Measurements from ENCODE around the gene ADGRD1.

The ADGRD1 gene

GRCh38 chr12:131151558-131152345, 198.0 kb downstream of the ADGRD1 start:
- TF ChIP-seq ZC3H10 (CRISPR knock-in tag; IDR thresholded peaks at IDR 0.05) (no peak), POU6F1 (CRISPR knock-in tag; IDR thresholded peaks at IDR 0.05; ENCODE audit: borderline replicate concordance, low read depth) (no peak), PPARA (CRISPR knock-in tag; IDR thresholded peaks at IDR 0.05; ENCODE audit: borderline replicate concordance) (no peak), CSRNP3 (CRISPR knock-in tag; IDR thresholded peaks at IDR 0.05) (no peak), TOX (CRISPR knock-in tag; IDR thresholded peaks at IDR 0.05; ENCODE audit: borderline replicate concordance) (no peak), CSDC2 (CRISPR knock-in tag; IDR thresholded peaks at IDR 0.05) (no peak), PATZ1 (CRISPR knock-in tag; IDR thresholded peaks at IDR 0.05; ENCODE audit: borderline replicate concordance) (no peak), ARNTL (CRISPR knock-in tag; IDR thresholded peaks at IDR 0.05; ENCODE audit: borderline replicate concordance, low read depth) (no peak), GLIS3 (CRISPR knock-in tag; IDR thresholded peaks at IDR 0.05) (no peak), BACH2 (CRISPR knock-in tag; IDR thresholded peaks at IDR 0.05; ENCODE audit: borderline replicate concordance) (no peak), RARB (CRISPR knock-in tag; IDR thresholded peaks at IDR 0.05) (no peak), TCF4 (CRISPR knock-in tag; IDR thresholded peaks at IDR 0.05; ENCODE audit: borderline replicate concordance) (no peak), ZNF565 (CRISPR knock-in tag; conservative IDR thresholded peaks at IDR 0.05; ENCODE audit: low read depth) (no peak)
- no peak for ATAC-seq

GRCh38 chr12:131152587-131152986, 198.9 kb downstream of the ADGRD1 start:
- TF ChIP-seq ISL1 (CRISPR knock-in tag; IDR thresholded peaks at IDR 0.05) (no peak), CREB5 (CRISPR knock-in tag; IDR thresholded peaks at IDR 0.05; ENCODE audit: low read depth) (no peak), ZNF565 (CRISPR knock-in tag; conservative IDR thresholded peaks at IDR 0.05; ENCODE audit: low read depth) (no peak), GLIS3 (CRISPR knock-in tag; IDR thresholded peaks at IDR 0.05) (no peak), ZNF8 (CRISPR knock-in tag; IDR thresholded peaks at IDR 0.05) (no peak), ZFP3 (CRISPR knock-in tag; IDR thresholded peaks at IDR 0.05) (no peak), BACH2 (CRISPR knock-in tag; IDR thresholded peaks at IDR 0.05; ENCODE audit: borderline replicate concordance) (no peak)
- no peak for ATAC-seq

- TF ChIP-seq PATZ1 (CRISPR knock-in tag; IDR thresholded peaks at IDR 0.05; ENCODE audit: borderline replicate concordance) = no peak
- no peak for TF ChIP-seq TSHZ2 (CRISPR knock-in tag; IDR thresholded peaks at IDR 0.05)
- no peak for TF ChIP-seq ZC3H10 (CRISPR knock-in tag; IDR thresholded peaks at IDR 0.05)
- TF ChIP-seq BACH2 (CRISPR knock-in tag; IDR thresholded peaks at IDR 0.05; ENCODE audit: borderline replicate concordance) = no peak
- TF ChIP-seq TCF4 (CRISPR knock-in tag; IDR thresholded peaks at IDR 0.05; ENCODE audit: borderline replicate concordance) = no peak
- TF ChIP-seq CSDC2 (CRISPR knock-in tag; IDR thresholded peaks at IDR 0.05) = no peak
- no peak for TF ChIP-seq ISL1 (CRISPR knock-in tag; IDR thresholded peaks at IDR 0.05)
- no peak for TF ChIP-seq ZNF70 (CRISPR knock-in tag; IDR thresholded peaks at IDR 0.05)
- no peak for TF ChIP-seq ARNTL (CRISPR knock-in tag; IDR thresholded peaks at IDR 0.05; ENCODE audit: borderline replicate concordance, low read depth)
- TF ChIP-seq ESRRG (CRISPR knock-in tag; IDR thresholded peaks at IDR 0.05) = no peak
- TF ChIP-seq CSRNP3 (CRISPR knock-in tag; IDR thresholded peaks at IDR 0.05) = no peak
- no peak for TF ChIP-seq ZFP30 (CRISPR knock-in tag; IDR thresholded peaks at IDR 0.05)
- TF ChIP-seq OSR1 (CRISPR knock-in tag; IDR thresholded peaks at IDR 0.05) = no peak
- no peak for TF ChIP-seq RARB (CRISPR knock-in tag; IDR thresholded peaks at IDR 0.05)
- TF ChIP-seq ZNF565 (CRISPR knock-in tag; conservative IDR thresholded peaks at IDR 0.05; ENCODE audit: low read depth) = no peak
- no peak for TF ChIP-seq GLIS3 (CRISPR knock-in tag; IDR thresholded peaks at IDR 0.05)
- no peak for TF ChIP-seq ZNF8 (CRISPR knock-in tag; IDR thresholded peaks at IDR 0.05)
- ATAC-seq = no peak
Observed at GRCh38 chr12:131153016-131153415, 199.3 kb downstream of the ADGRD1 start.
